ENCODE measurements around the gene ARSB.

Gene ARSB

DNA sequence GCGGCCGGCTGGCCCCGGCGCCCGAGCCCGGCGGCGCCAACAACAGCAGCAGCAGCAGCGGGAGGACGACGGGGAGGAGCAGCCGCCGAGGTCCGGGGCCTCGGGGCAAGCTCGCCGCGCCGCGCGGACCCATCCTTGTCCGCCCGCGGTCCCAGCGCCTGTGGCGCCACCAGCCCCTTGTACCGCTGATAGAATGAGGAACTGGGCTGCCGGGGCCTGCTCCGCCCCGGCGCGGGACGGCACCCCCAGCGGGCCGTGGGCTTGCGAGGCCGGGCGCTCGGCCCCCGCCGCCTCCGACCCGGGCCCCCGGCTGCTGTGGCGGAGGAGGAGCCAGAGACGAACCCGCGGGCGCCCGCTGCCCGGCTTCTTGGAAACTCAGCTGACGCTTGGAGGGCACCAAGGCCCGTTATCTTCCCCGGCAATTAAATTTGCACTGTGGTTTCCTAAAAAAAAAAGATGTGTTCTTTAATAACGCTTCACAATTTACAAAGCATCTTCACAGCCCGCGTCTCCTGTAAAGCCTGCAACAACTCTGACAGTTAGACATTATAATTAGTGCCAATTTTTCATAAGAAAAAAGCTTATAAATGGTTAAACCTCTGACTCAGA is at the start of gene ARSB:
ARSB (minus strand) TSS at position 195 of the 609 bp plus-strand sequence; CDS start at position 133, 62 bp downstream.
- H3K27me3 ChIP-seq (replicated peaks; ENCODE audit: insufficient read depth, low read length): no peaks in the 10 kb centered on the region
- peak within 1 kb of the TSS; percentile 73 for H3K9ac ChIP-seq (ENCODE audit: low read length)
- H3K4me1 ChIP-seq (ENCODE audit: low read length): peaks cover 13% of the 10 kb centered on the region
- peaks cover 18% of the 10 kb centered on the region for H3F3A ChIP-seq (ENCODE audit: insufficient read depth, low read length)
- TF ChIP-seq EZH2phosphoT487 (IDR thresholded peaks at IDR 0.05; ENCODE audit: low read length): no peak
- TF ChIP-seq EZH2 (optimal IDR thresholded peaks at IDR 0.05; ENCODE audit: low read depth, low read length): no peak
- TF ChIP-seq, protein P1, sequence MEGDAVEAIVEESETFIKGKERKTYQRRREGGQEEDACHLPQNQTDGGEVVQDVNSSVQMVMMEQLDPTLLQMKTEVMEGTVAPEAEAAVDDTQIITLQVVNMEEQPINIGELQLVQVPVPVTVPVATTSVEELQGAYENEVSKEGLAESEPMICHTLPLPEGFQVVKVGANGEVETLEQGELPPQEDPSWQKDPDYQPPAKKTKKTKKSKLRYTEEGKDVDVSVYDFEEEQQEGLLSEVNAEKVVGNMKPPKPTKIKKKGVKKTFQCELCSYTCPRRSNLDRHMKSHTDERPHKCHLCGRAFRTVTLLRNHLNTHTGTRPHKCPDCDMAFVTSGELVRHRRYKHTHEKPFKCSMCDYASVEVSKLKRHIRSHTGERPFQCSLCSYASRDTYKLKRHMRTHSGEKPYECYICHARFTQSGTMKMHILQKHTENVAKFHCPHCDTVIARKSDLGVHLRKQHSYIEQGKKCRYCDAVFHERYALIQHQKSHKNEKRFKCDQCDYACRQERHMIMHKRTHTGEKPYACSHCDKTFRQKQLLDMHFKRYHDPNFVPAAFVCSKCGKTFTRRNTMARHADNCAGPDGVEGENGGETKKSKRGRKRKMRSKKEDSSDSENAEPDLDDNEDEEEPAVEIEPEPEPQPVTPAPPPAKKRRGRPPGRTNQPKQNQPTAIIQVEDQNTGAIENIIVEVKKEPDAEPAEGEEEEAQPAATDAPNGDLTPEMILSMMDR (IDR thresholded peaks at IDR 0.05; ENCODE audit: low read length): no peak
- H3K4me3 ChIP-seq (ENCODE audit: low read length): peak within 1 kb of the TSS; percentile 77
- peaks cover 13% of the 10 kb centered on the region for H3K79me2 ChIP-seq (ENCODE audit: low read length)
- peak within 1 kb of the TSS; percentile 84 for H3K4me2 ChIP-seq (ENCODE audit: low read depth, low read length)
- H3K9me2 ChIP-seq (replicated peaks; ENCODE audit: insufficient read depth, low read length): no peaks in the 10 kb centered on the region
- no peaks in the 10 kb centered on the region for H4K20me1 ChIP-seq (ENCODE audit: insufficient read depth, low read length)
- peak within 1 kb of the TSS; percentile 80; the same call in 1 of the 2 replicates for H3K27ac ChIP-seq (ENCODE audit: low read length)
- H2AFZ ChIP-seq (ENCODE audit: low read length): peak within 1 kb of the TSS; percentile 96
- H3K9me3 ChIP-seq (replicated peaks; ENCODE audit: insufficient read depth, low read length): no peaks in the 10 kb centered on the region
- H3K36me3 ChIP-seq (replicated peaks; ENCODE audit: insufficient read depth, low read length): no peaks in the 10 kb centered on the region
- peak; percentile 53 for DNase-seq

DNA sequence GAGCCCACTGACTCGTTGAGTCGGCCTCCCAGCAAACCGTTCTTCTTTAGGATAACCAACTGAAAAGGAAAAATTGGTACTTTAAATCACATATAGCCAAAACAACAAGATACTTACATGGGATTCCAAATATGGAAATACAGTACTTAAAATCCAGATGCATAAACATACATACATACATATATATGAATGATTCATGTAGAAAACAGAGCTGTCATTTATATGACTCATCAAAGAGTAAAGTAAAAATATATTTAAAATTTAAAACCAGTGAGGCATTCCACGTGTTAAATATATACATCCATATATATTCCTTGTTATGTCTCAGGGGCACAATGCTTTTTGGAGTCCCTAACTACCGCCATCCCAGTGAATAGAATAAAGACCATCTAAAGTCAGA is 47.7 kb upstream of the ARSB start:
- Histone ChIP-seq H3K36me3 (replicated peaks; ENCODE audit: insufficient read depth, low read length) (no peaks in the 10 kb centered on the region), H3F3A (ENCODE audit: insufficient read depth, low read length) (no peaks in the 10 kb centered on the region), H4K20me1 (ENCODE audit: insufficient read depth, low read length) (no peaks in the 10 kb centered on the region), H3K4me2 (ENCODE audit: low read depth, low read length) (no peak overlapping the region), H3K9ac (ENCODE audit: low read length) (no peak overlapping the region), H3K27ac (ENCODE audit: low read length) (no peak overlapping the region), H2AFZ (ENCODE audit: low read length) (no peak overlapping the region), H3K9me3 (replicated peaks; ENCODE audit: insufficient read depth, low read length) (no peaks in the 10 kb centered on the region), H3K27me3 (replicated peaks; ENCODE audit: insufficient read depth, low read length) (no peaks in the 10 kb centered on the region), H3K9me2 (replicated peaks; ENCODE audit: insufficient read depth, low read length) (no peaks in the 10 kb centered on the region), H3K4me3 (ENCODE audit: low read length) (no peak overlapping the region), H3K4me1 (ENCODE audit: low read length) (no peaks in the 10 kb centered on the region), H3K79me2 (ENCODE audit: low read length) (no peaks in the 10 kb centered on the region)
- no peak for DNase-seq
- no peak for TF ChIP-seq EZH2 (optimal IDR thresholded peaks at IDR 0.05; ENCODE audit: low read depth, low read length)
- no peak for TF ChIP-seq EZH2phosphoT487 (IDR thresholded peaks at IDR 0.05; ENCODE audit: low read length)
- TF ChIP-seq, protein P1 (IDR thresholded peaks at IDR 0.05; ENCODE audit: low read length): no peak

DNA sequence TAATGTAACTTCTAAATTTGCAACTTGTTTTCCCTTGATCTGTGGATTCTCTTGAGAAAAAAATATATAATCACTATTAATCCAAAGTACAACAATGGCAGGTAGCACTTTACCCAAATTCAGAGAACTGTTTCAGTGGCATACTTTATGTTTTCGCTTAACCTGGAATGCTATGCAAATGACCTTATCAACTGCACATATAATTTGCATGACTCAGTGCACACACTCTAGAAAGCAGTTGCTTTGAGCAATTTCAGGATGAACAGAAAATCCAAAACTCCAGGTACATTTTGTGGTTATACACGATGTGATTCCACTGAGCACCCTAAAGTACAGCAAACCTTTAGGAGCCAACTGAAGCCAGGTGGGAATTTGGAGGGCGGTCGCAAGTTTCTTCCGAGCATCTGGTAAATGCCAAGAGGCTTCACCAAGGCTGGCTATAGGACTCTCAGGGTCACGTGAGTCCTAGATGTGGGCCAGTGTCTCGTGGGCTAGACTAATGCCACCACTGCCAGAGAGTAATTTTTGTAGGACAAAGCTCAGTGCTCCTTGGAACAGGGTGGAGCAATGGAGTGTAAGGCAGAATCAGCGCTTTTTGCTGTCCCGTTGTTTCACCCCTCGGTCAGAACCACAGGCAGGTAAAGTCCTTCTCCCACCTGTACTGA is 47.1 kb upstream of the ARSB start:
- H2AFZ ChIP-seq (ENCODE audit: low read length): no peak overlapping the region
- no peak overlapping the region for H3K9ac ChIP-seq (ENCODE audit: low read length)
- no peaks in the 10 kb centered on the region for H3K4me1 ChIP-seq (ENCODE audit: low read length)
- no peaks in the 10 kb centered on the region for H4K20me1 ChIP-seq (ENCODE audit: insufficient read depth, low read length)
- no peaks in the 10 kb centered on the region for H3K9me2 ChIP-seq (replicated peaks; ENCODE audit: insufficient read depth, low read length)
- TF ChIP-seq, protein P1 (IDR thresholded peaks at IDR 0.05; ENCODE audit: low read length): no peak
- no peak for TF ChIP-seq EZH2 (optimal IDR thresholded peaks at IDR 0.05; ENCODE audit: low read depth, low read length)
- TF ChIP-seq EZH2phosphoT487 (IDR thresholded peaks at IDR 0.05; ENCODE audit: low read length): no peak
- no peaks in the 10 kb centered on the region for H3K27me3 ChIP-seq (replicated peaks; ENCODE audit: insufficient read depth, low read length)
- DNase-seq: no peak
- H3K79me2 ChIP-seq (ENCODE audit: low read length): no peaks in the 10 kb centered on the region
- H3K4me2 ChIP-seq (ENCODE audit: low read depth, low read length): no peak overlapping the region
- no peak overlapping the region for H3K27ac ChIP-seq (ENCODE audit: low read length)
- H3K9me3 ChIP-seq (replicated peaks; ENCODE audit: insufficient read depth, low read length): no peaks in the 10 kb centered on the region
- H3F3A ChIP-seq (ENCODE audit: insufficient read depth, low read length): no peaks in the 10 kb centered on the region
- no peak overlapping the region for H3K4me3 ChIP-seq (ENCODE audit: low read length)
- no peaks in the 10 kb centered on the region for H3K36me3 ChIP-seq (replicated peaks; ENCODE audit: insufficient read depth, low read length)
